SK-N-SH (cell line): ENCODE measurements around the gene GRIPAP1. TPM values are rescaled to one million over a fixed set of nuclear protein-coding genes. Genes with fewer than 3 reads are reported as not detected.

ENCODE experiments used
- CTCF ChIA-PET: fragments of 300-600, 350-600 bp; formaldehyde crosslinking; extraction: SDS; loops from one replicate; lab custom pipeline; 2021; lab: Yijun Ruan, JAX
- POLR2A ChIA-PET: fragments of 350-600 bp; sonication (Branson Sonifier 250); formaldehyde crosslinking; extraction: SDS; loops from one replicate; lab custom pipeline; 2020; ENCODE audit warnings: antibody characterized with exemption, inconsistent platforms; lab: Yijun Ruan, JAX
- DNase-seq: peaks from one replicate; pipeline ENCODE4 v3.0.0; 2012
- H2AFZ ChIP-seq: fragments of 200-600 bp; sonication (generic); 2 replicates; pipeline ENCODE4 v1.8.1; 2016; ENCODE audit warnings: antibody characterized with exemption, mild to moderate bottlenecking, low read depth
- H3F3A ChIP-seq: fragments of 200-600 bp; sonication (generic); replicated peaks from 2 replicates; pipeline ENCODE3; 2016; ENCODE audit warnings: antibody characterized with exemption, mild to moderate bottlenecking; ENCODE audit not compliant: insufficient read depth
- H3K27ac ChIP-seq, 2 experiments: fragments of 200-500 bp in 1 of 2; fragments of 200-600 bp in 1 of 2; sonication (Bioruptor generic) in 1 of 2; sonication (generic), shearing (Covaris generic) in 1 of 2; 2 replicates each; pipeline versions ENCODE4 v1.5.1 to v1.6.1; 2014 to 2016; ENCODE audit warnings: low read depth in 2 of 2, inconsistent platforms in 1 of 2, low read length in 1 of 2, mild to moderate bottlenecking in 1 of 2, mixed read lengths in 1 of 2
- H3K27me3 ChIP-seq: fragments of 200-600 bp; sonication (generic), shearing (Covaris generic); 2 replicates; pipeline ENCODE4 v1.6.1; 2016; ENCODE audit warnings: mixed run types; ENCODE audit not compliant: insufficient read depth
- H3K36me3 ChIP-seq, 2 experiments: fragments of 200-500 bp in 1 of 2; fragments of 200-600 bp in 1 of 2; sonication (Bioruptor generic) in 1 of 2; sonication (generic) in 1 of 2; replicated peaks in 1 of 2; 2 replicates each; pipeline versions ENCODE3 to v1.5.1; 2014 to 2016; ENCODE audit warnings: low read length in 1 of 2, mild to moderate bottlenecking in 1 of 2; ENCODE audit not compliant: insufficient read depth in 2 of 2, control insufficient read depth in 1 of 2
- H3K4me1 ChIP-seq, 2 experiments: fragments of 200-500 bp in 1 of 2; fragments of 200-600 bp in 1 of 2; sonication (Bioruptor generic) in 1 of 2; sonication (generic), shearing (Covaris generic) in 1 of 2; 2 replicates each; pipeline versions ENCODE4 v1.5.1 to v1.6.1; 2014 to 2016; ENCODE audit warnings: low read depth in 1 of 2, low read length in 1 of 2, mixed run types in 1 of 2; ENCODE audit not compliant: insufficient read depth in 2 of 2, control insufficient read depth in 1 of 2
- H3K4me2 ChIP-seq: fragments of 200-600 bp; sonication (generic), shearing (Covaris generic); 2 replicates; pipeline ENCODE4 v1.6.1; 2017; ENCODE audit warnings: mixed run types
- H3K4me3 ChIP-seq, 2 experiments: fragments of 200-500 bp in 1 of 2; fragments of 200-600 bp in 1 of 2; sonication (Bioruptor generic) in 1 of 2; sonication (generic), shearing (Covaris generic) in 1 of 2; 2 replicates each; pipeline versions ENCODE4 v1.5.1 to v1.8.1; 2014 to 2016; ENCODE audit warnings: low read depth in 2 of 2, inconsistent platforms in 1 of 2, low read length in 1 of 2, mild to moderate bottlenecking in 1 of 2, mixed read lengths in 1 of 2, moderate library complexity in 1 of 2
- H3K79me2 ChIP-seq: fragments of 200-600 bp; sonication (generic); 2 replicates; pipeline ENCODE4 v1.8.1; 2017; ENCODE audit warnings: mild to moderate bottlenecking; ENCODE audit not compliant: insufficient read depth
- H3K9ac ChIP-seq: fragments of 200-600 bp; sonication (generic); 2 replicates; pipeline ENCODE4 v1.6.1; 2017; ENCODE audit warnings: mixed run types
- H3K9me2 ChIP-seq: fragments of 200-600 bp; sonication (generic); 2 replicates; pipeline ENCODE4 v1.6.1; 2017; ENCODE audit warnings: mixed run types
- H3K9me3 ChIP-seq: fragments of 200-600 bp; sonication (generic); 2 replicates; pipeline ENCODE4 v1.6.1; 2017; ENCODE audit warnings: mixed run types, mild to moderate bottlenecking, moderate library complexity
- H4K20me1 ChIP-seq: fragments of 200-600 bp; sonication (generic); 2 replicates; pipeline ENCODE4 v1.6.1; 2017; ENCODE audit warnings: mild to moderate bottlenecking, mixed run types; ENCODE audit not compliant: insufficient read depth
- EP300 ChIP-seq, 2 experiments: IDR thresholded peaks; 2 replicates each; pipeline versions ENCODE4 v1.4.0 to v1.6.1; 2012; ENCODE audit warnings: borderline replicate concordance in 1 of 2, low read depth in 1 of 2, low read length in 1 of 2
- EZH2phosphoT487 ChIP-seq: fragments of 200-600 bp; sonication (generic); IDR thresholded peaks from 2 replicates; pipeline ENCODE4 v1.6.1; 2017; ENCODE audit warnings: low read depth, mixed run types, mild to moderate bottlenecking, antibody characterized with exemption, moderate library complexity, borderline replicate concordance
- FOXJ3 ChIP-seq: sonication (generic); formaldehyde crosslinking; IDR thresholded peaks from 2 replicates; pipeline ENCODE4 v1.5.1; 2020; ENCODE audit warnings: mild to moderate bottlenecking, missing genetic modification reagents
- IRF3 ChIP-seq: fragments of 150-350 bp; IDR thresholded peaks from 2 replicates; pipeline ENCODE4 v1.6.1; 2016; ENCODE audit warnings: mild to moderate bottlenecking, low read depth, low read length
- MAX ChIP-seq: IDR thresholded peaks from 2 replicates; pipeline ENCODE4 v1.4.0; 2012; ENCODE audit warnings: low read depth
- MEF2A ChIP-seq: IDR thresholded peaks from 2 replicates; pipeline ENCODE4 v1.4.0; 2012; ENCODE audit warnings: low read depth, borderline replicate concordance
- NFIC ChIP-seq: IDR thresholded peaks from 2 replicates; pipeline ENCODE4 v1.4.0; 2012; ENCODE audit warnings: borderline replicate concordance
- NRF1 ChIP-seq: IDR thresholded peaks from 2 replicates; pipeline ENCODE4 v1.6.1; 2012; ENCODE audit warnings: low read depth, mild to moderate bottlenecking, low read length
- REST ChIP-seq: IDR thresholded peaks from 2 replicates; pipeline ENCODE4 v1.6.1; 2012; ENCODE audit warnings: mild to moderate bottlenecking, low read depth, low read length, moderate library complexity
- RFX5 ChIP-seq: IDR thresholded peaks from 2 replicates; pipeline ENCODE4 v1.6.1; 2012; ENCODE audit warnings: mild to moderate bottlenecking, improper control_type of control experiment, low read length
- SIN3A ChIP-seq: IDR thresholded peaks from 2 replicates; pipeline ENCODE4 v1.6.1; 2012; ENCODE audit warnings: low read depth, mild to moderate bottlenecking, low read length, moderate library complexity, borderline replicate concordance
- SMC3 ChIP-seq: IDR thresholded peaks from 2 replicates; pipeline ENCODE4 v1.6.1; 2012; ENCODE audit warnings: low read depth, low read length, improper control_type of control experiment
- TAF1 ChIP-seq: IDR thresholded peaks from 2 replicates; pipeline ENCODE4 v1.6.1; 2012; ENCODE audit warnings: low read depth, mild to moderate bottlenecking, low read length, moderate library complexity, borderline replicate concordance
- TEAD4 ChIP-seq: IDR thresholded peaks from 2 replicates; pipeline ENCODE4 v1.4.0; 2012; ENCODE audit warnings: mild to moderate bottlenecking, borderline replicate concordance; ENCODE audit not compliant: insufficient read depth
- WGBS: methylation state at CpG from one replicate; pipeline ENCODE4 v1.1.6; 2017; ENCODE audit warnings: low lambda C conversion rate; 5-methylcytosine and 5-hydroxymethylcytosine counted together
- polyA plus RNA-seq, 3 experiments: library from polyadenylated mRNA; depleted of rRNA; stranded (reverse); fragments of >200 nt; gene quantifications; 2 replicates each; pipeline ENCODE4 v1.2.3, GENCODE V29; 2012

GRIPAP1 gene
- polyA plus RNA-seq, 1 of the 3 experiments (the other 2 are of a cell fraction): 63.6 TPM

GRCh38 chrX:48956728-48957414 lies 45.2 kb downstream of the GRIPAP1 start:
- no peaks in the 10 kb centered on the region for H3K27me3 ChIP-seq
- peak overlapping the region; percentile 79 to 93 for H3K4me3 ChIP-seq
- no peaks in the 10 kb centered on the region for H3F3A ChIP-seq
- peak overlapping the region; percentile 97 for H3K9ac ChIP-seq
- H3K9me2 ChIP-seq: no peaks in the 10 kb centered on the region
- H3K36me3 ChIP-seq: peaks cover 12 to 24% of the 10 kb centered on the region in 2 experiments
- H2AFZ ChIP-seq: no peak overlapping the region
- CTCF ChIA-PET: interaction anchor here (1.3 to 2.9 kb wide), 4 partner anchors 10 to 805 kb away, joined by 3 to 12 read pairs (median 4); no protein-coding TSS in a partner anchor
- peak overlapping the region; percentile 83 for H3K4me2 ChIP-seq
- POLR2A ChIA-PET: interaction anchor here (0.5 kb wide), 1 partner anchor 213 kb away, joined by 4 read pairs; no protein-coding TSS in a partner anchor
- peak overlapping the region; percentile 35 to 99 for H3K27ac ChIP-seq
- no peak for DNase-seq
- WGBS: under 1% methylated on average over 12 of the region's 61 CpGs
- H4K20me1 ChIP-seq: peaks cover 49% of the 10 kb centered on the region
- TF ChIP-seq SIN3A (no peak), MAX (no peak), TAF1 (no peak), IRF3 (no peak)
- TF ChIP-seq, all 33 proteins: peak for 0
- H3K79me2 ChIP-seq: peaks cover 53% of the 10 kb centered on the region
- H3K4me1 ChIP-seq: peaks cover 10 to 46% of the 10 kb centered on the region in 2 experiments; a peak in 3 of 4 replicates
- H3K9me3 ChIP-seq: no peaks in the 10 kb centered on the region

GRCh38 chrX:48948589-48948988 lies 53.5 kb downstream of the GRIPAP1 start:
- Histone ChIP-seq H3F3A (no peaks in the 10 kb centered on the region), H3K4me2 (no peak overlapping the region), H3K27ac (no peak overlapping the region), H3K36me3 (peaks cover 11 to 12% of the 10 kb centered on the region in 2 experiments), H3K27me3 (no peaks in the 10 kb centered on the region), H3K4me3 (no peak overlapping the region), H3K79me2 (peaks cover 83% of the 10 kb centered on the region), H4K20me1 (peaks cover 89% of the 10 kb centered on the region), H3K9ac (no peak overlapping the region), H3K9me3 (no peaks in the 10 kb centered on the region), H3K4me1 (peaks cover 0 to 12% of the 10 kb centered on the region in 2 experiments; a peak in 1 of 4 replicates), H2AFZ (no peak overlapping the region), H3K9me2 (no peaks in the 10 kb centered on the region)
- POLR2A ChIA-PET: no interaction called here
- DNase-seq: no peak
- 88% methylated on average over 1 of the region's 1 CpG for WGBS
- CTCF ChIA-PET: interaction anchor here (0.9 kb wide), 1 partner anchor 95 kb away, joined by 3 read pairs; the partner anchor contains the start of gene TFE3
- TF ChIP-seq TAF1: no peak
- no peak for TF ChIP-seq RFX5
- no peak for TF ChIP-seq NRF1
- TF ChIP-seq MEF2A: no peak
- TF ChIP-seq SMC3: no peak
- TF ChIP-seq EZH2phosphoT487: no peak
- TF ChIP-seq EP300 (IDR thresholded peaks at IDR 0.05; ENCODE audit: borderline replicate concordance in 1 of 2, low read depth in 1 of 2, low read length in 1 of 2): no peak
- TF ChIP-seq FOXJ3: no peak
- TF ChIP-seq REST: no peak
- no peak for TF ChIP-seq NFIC
- no peak for TF ChIP-seq TEAD4
